ENCODE results near the gene NAALADL2.

DNA sequence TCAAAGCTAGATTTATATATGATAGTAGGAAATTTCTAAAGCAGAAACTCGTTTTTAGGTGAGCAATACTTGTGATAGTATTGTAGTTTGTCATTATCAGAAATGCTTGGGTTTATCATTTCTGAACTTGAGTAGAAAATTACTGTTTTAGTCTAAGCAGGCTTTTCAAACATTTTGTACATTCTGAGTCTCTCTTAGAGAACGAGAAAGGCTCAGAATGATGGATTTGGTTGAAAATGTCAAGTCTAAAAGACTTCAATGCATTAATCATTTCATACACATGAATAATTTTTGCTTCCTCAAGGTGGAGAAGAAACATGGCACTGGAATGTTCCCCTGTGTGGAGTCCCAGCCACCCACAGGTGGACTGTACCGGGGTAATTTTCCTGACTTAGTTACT, 387.1 kb downstream of the NAALADL2 start:
- TF ChIP-seq, protein P1, sequence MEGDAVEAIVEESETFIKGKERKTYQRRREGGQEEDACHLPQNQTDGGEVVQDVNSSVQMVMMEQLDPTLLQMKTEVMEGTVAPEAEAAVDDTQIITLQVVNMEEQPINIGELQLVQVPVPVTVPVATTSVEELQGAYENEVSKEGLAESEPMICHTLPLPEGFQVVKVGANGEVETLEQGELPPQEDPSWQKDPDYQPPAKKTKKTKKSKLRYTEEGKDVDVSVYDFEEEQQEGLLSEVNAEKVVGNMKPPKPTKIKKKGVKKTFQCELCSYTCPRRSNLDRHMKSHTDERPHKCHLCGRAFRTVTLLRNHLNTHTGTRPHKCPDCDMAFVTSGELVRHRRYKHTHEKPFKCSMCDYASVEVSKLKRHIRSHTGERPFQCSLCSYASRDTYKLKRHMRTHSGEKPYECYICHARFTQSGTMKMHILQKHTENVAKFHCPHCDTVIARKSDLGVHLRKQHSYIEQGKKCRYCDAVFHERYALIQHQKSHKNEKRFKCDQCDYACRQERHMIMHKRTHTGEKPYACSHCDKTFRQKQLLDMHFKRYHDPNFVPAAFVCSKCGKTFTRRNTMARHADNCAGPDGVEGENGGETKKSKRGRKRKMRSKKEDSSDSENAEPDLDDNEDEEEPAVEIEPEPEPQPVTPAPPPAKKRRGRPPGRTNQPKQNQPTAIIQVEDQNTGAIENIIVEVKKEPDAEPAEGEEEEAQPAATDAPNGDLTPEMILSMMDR (conservative IDR thresholded peaks at IDR 0.05): no peak
- no peak for TF ChIP-seq ZFX (IDR thresholded peaks at IDR 0.05)
